ENCODE measurements around the gene TXNDC12.

- TF ChIP-seq LEF1 (IDR thresholded peaks at IDR 0.05; ENCODE audit: borderline replicate concordance) (no peak), PKNOX1 (IDR thresholded peaks at IDR 0.05) (no peak), L3MBTL2 (conservative IDR thresholded peaks at IDR 0.05) (no peak)
Observed at GRCh38 chr1:52032785-52033131, 22.2 kb downstream of the TXNDC12 start.

All from HEK293T (cell line).